Subcutaneous adipose tissue (tissue), 4 donors: ENCODE results near the gene IVNS1ABP. TPM values are rescaled to one million over a fixed set of nuclear protein-coding genes. Genes with fewer than 3 reads are reported as not detected.

Experiments
- CTCF ChIP-seq: fragments of 450-650 bp; IDR thresholded peaks from one replicate; pipeline ENCODE4 v1.5.1; 2016; ENCODE audit warnings: low read depth, mild to moderate bottlenecking, control low read depth, antibody characterized with exemption, moderate library complexity
- small RNA-seq: library from RNA; depleted of rRNA; stranded (forward); fragments of <200 nt; gene quantifications from one replicate; pipeline ENCODE3, GENCODE V24; 2016
- total RNA-seq, 4 donors: library from RNA; depleted of rRNA; stranded (reverse); fragments of >200 nt; gene quantifications; one replicate each; pipeline ENCODE4 v1.1.0, GENCODE V29; 2016

IVNS1ABP gene
- total RNA-seq, 4 donors from 2014 or later = 96.7 to 110 (median 103) TPM

GRCh38 chr1:185263292-185263691 lies 53.8 kb downstream of the IVNS1ABP start:
- no peak for TF ChIP-seq CTCF

- TF ChIP-seq CTCF = no peak
Observed at GRCh38 chr1:185262151-185262550, 54.9 kb downstream of the IVNS1ABP start.

DNA sequence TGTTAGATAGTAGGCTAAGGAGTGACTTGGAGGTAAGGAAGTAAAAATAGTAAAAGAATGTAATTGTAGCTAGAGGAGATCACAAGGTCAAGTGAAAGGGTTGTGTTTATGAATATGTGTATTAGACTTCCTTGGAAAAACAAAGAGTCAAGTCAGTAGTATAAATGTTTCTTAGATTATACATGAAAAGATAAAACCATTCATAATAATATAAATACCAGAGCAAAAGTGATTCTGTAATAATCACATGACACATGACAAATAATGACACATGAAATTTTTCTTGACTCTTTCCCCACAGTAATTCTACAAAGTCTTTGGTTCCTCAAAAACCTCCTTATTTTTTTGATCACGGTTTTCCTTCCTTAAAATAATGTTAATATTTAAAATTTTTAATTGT lies 56.4 kb downstream of the IVNS1ABP start:
- TF ChIP-seq CTCF = no peak

GRCh38 chr1:185258676-185259075 lies 58.4 kb downstream of the IVNS1ABP start:
- no peak for TF ChIP-seq CTCF

DNA sequence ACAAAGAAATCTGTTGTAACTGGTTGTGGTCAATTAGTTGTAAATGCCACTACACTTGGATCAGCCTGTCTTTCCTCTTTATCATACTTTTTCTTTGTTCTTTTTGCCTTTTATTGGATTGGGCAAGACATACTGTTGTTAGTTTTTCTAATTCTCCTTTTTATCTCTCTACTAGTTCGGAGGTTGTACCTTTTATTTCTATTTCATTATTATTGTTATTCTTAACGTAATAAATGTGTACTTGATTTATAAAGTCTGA lies 59.2 kb downstream of the IVNS1ABP start:
- no peak for TF ChIP-seq CTCF

- no peak for TF ChIP-seq CTCF
Observed at GRCh38 chr1:185250063-185250462, 67.0 kb downstream of the IVNS1ABP start.

DNA sequence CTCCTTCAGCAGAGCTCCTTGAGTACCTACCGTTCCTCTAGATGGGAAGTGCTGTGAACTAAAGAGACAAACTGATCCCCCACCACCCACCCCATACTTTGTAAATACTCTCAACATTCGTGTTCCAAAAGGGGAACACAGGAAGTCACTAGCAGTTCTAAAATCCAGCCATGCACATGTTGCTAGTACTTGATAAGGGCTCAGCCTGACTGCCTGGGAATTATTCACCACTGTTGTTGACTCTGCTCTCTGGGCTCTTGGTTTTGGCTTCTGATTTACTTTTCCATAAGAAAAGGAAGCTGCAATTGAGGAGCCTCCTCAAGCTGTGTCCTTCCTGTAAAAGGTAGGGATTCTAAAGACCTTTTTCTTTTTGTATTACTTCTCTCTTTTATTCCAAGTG lies 67.5 kb downstream of the IVNS1ABP start:
- no peak for TF ChIP-seq CTCF

Small RNA genes within 50 kb of the gene (small RNA-seq; reads per million reads assigned to genes)
- 0.49 reads per million for gene RF00019

Other genes starting within 250 kb of the IVNS1ABP start
- gene TRMT1L, start 160.3 kb downstream of the IVNS1ABP start, total RNA-seq = 10 to 100 TPM; 16.1 to 19.2 (median 18.4) TPM
- 10 to 100 TPM in 3 of 4 donors, 1 to 10 TPM in 1; 8.9 to 12.6 (median 10.6) TPM for gene SWT1, start 160.1 kb downstream of the IVNS1ABP start, total RNA-seq